22Rv1 (cell line): Measurements from ENCODE around the gene LRRC4B.

Source experiments
- H3K27ac ChIP-seq: fragments of 450-650 bp; 2 replicates; pipeline ENCODE4 v1.5.1; 2017
- CTCF ChIP-seq: fragments of 450-650 bp; IDR thresholded peaks from 2 replicates; pipeline ENCODE4 v1.5.1; 2017; ENCODE audit warnings: mild to moderate bottlenecking
- ZFX ChIP-seq: fragments of 450-650 bp; IDR thresholded peaks from 2 replicates; pipeline ENCODE4 v1.6.1; 2017; ENCODE audit warnings: antibody characterized with exemption, borderline replicate concordance

LRRC4B gene

GRCh38 chr19:50554212-50554611 is 14.0 kb downstream of the LRRC4B start:
- no peak for TF ChIP-seq CTCF
- no peak for TF ChIP-seq ZFX
- no peak overlapping the region for H3K27ac ChIP-seq

- TF ChIP-seq ZFX = no peak
Observed at GRCh38 chr19:50553134-50553703, 15.0 kb downstream of the LRRC4B start.

GRCh38 chr19:50552540-50552939 is 15.7 kb downstream of the LRRC4B start:
- TF ChIP-seq ZFX = no peak
- no peak for TF ChIP-seq CTCF
- H3K27ac ChIP-seq = no peak overlapping the region

More at GRCh38 chr19:50553134-50553703, 15.0 kb downstream of the LRRC4B start:
- H3K27ac ChIP-seq = no peak overlapping the region

- TF ChIP-seq CTCF (no peak), ZFX (no peak)
Observed at GRCh38 chr19:50551715-50552187, 16.5 kb downstream of the LRRC4B start.

GRCh38 chr19:50551034-50551714 is 17.1 kb downstream of the LRRC4B start:
- H3K27ac ChIP-seq = no peak overlapping the region
- TF ChIP-seq ZFX = no peak
- TF ChIP-seq CTCF = no peak

More at GRCh38 chr19:50551715-50552187, 16.5 kb downstream of the LRRC4B start:
- H3K27ac ChIP-seq = no peak overlapping the region

GRCh38 chr19:50550594-50550966 is 17.7 kb downstream of the LRRC4B start:
- TF ChIP-seq ZFX (no peak), CTCF (no peak)
- no peak overlapping the region for H3K27ac ChIP-seq

GRCh38 chr19:50549927-50550593 is 18.2 kb downstream of the LRRC4B start:
- TF ChIP-seq ZFX (no peak), CTCF (no peak)

More at GRCh38 chr19:50549927-50550593, 18.2 kb downstream of the LRRC4B start:
- no peak overlapping the region for H3K27ac ChIP-seq
